HG03135 (cell line): ENCODE measurements around the gene SOX11.

Experiments used
- ATAC-seq: cut with Tn5 transposase; IDR thresholded peaks from one replicate; pipeline ENCODE4 v1.9.1; 2021; ENCODE audit warnings: mild to moderate bottlenecking, moderate library complexity; ENCODE audit not compliant: unreplicated experiment

The SOX11 gene

GRCh38 chr2:5722236-5722635 lies 30.1 kb downstream of the SOX11 start:
- ATAC-seq = no peak

- ATAC-seq = no peak
These were observed 31.9 kb downstream of the SOX11 start for GRCh38 chr2:5723791-5724735.

DNA sequence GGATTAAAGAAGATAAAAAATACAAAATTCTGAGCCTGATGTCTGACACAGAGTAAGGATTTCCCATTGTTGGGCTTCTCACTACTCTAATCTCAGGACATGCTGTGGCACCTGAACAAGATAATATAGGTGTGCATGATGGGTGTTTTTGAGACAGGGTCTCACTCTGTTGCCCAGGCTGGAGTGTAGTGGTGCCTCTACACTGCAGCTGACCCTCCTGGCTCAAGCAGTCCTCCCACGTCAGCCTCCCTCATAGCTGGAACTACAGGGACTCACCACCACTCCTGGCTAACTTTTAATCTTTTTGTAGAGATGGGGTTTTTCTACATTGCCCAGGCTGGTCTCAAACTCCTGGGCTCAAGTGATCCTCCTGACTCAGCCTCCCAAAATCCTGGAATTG lies 32.9 kb downstream of the SOX11 start:
- no peak for ATAC-seq

- no peak for ATAC-seq
These were observed 33.7 kb downstream of the SOX11 start for GRCh38 chr2:5725794-5726463.

- no peak for ATAC-seq
These were observed 35.1 kb downstream of the SOX11 start for GRCh38 chr2:5727235-5727634.

GRCh38 chr2:5729416-5729815 lies 37.2 kb downstream of the SOX11 start:
- no peak for ATAC-seq

DNA sequence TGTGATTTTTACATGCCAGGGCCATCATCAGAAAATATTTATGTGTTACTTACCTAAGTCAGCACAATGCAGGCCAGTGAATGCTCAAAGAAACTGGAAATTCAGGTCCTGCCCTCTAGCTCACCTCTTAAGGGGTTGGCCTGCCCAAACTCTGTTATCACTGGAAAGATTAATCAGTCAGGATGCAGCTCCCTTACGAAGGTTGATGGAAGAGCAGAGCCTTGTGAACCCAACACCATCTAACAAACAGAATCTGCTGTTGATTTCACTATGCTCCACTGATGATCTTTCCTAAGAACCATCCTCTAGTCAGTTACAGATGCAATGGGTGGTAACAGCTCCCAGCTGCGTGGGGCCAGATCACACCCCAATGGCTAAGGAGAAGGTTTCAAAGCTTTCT lies 38.2 kb downstream of the SOX11 start:
- no peak for ATAC-seq

GRCh38 chr2:5734859-5735520 lies 42.8 kb downstream of the SOX11 start:
- ATAC-seq = no peak

- ATAC-seq = no peak
These were observed 43.3 kb downstream of the SOX11 start for GRCh38 chr2:5735521-5735861.

DNA sequence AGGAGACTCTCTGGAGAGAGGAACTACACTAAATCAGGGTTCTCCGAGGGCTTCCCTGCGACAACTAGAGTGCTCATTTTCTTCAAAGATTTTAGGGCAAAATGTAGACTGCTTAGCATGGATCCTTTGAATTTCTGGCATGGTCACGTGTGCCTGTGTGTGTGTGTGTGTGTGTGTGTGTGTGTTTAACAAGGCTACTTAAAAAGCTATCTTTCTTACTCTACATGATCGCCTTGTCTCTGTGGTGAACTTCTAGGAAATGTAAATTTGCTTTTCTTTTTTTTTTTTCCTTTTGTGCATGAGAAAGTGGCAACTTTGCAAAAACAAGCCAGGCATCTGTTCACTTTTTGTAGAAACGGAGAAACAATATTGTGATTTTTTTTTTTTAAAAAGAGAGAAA lies 43.9 kb downstream of the SOX11 start:
- ATAC-seq = no peak

- no peak for ATAC-seq
These were observed 44.7 kb downstream of the SOX11 start for GRCh38 chr2:5736886-5737285.

DNA sequence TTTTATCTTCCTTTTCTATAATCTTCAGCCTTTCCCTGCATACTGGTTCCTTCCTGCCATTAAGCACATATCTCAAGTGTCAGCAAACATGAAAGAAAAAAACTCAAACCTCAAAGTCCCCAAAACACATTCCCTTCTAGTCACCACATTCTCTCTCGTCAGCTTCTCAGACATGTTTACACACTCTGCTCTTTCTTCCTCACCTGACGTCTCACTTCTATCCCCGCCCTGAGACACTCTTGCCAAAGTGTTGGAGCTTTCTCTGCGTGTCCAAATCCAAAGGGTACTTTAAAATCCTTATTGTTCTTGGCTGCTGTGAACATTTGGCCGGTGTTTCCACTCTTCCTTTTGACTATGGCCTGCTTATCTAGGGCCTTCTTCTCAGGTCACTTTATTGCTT lies 47.9 kb downstream of the SOX11 start:
- no peak for ATAC-seq

DNA sequence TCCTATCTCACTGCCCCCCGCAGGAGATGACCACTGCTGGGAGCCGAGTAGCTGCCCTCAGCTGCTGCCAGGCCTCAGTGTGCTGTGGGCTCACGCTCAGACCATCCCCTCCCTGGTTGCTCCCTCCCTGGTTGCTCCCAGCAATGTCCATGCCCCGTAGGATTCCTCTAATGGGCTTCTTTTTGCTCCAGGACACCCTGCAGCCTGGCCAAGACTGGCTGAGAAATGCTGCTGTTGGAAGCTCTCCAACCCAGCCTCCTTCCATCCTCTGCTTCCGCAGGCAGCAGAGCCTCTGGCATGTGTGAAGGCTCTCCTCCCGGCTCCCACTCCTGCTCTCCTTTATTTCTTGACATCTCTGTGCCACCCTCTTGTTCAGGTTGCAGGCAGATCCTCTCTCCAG lies 48.6 kb downstream of the SOX11 start:
- ATAC-seq = no peak

DNA sequence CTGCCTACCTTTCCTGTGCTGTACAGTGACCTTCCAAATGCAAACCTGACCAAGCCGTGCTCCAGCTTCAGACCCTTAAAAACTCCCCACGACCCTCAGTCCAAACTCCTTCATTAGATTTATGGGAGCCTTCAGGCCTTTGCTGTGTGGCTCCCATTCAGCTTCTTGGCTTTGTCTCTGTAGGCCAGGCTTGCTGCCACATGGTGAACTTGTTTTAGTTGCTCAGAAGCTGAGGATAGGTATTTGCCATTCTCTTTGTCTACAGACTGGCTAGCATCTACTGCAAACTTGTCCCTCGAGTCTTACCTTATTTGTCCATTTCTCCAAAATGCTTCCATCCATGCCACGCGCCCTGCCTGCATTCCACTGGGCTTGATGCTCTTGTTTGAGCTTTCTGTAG lies 49.1 kb downstream of the SOX11 start:
- ATAC-seq = no peak

DNA sequence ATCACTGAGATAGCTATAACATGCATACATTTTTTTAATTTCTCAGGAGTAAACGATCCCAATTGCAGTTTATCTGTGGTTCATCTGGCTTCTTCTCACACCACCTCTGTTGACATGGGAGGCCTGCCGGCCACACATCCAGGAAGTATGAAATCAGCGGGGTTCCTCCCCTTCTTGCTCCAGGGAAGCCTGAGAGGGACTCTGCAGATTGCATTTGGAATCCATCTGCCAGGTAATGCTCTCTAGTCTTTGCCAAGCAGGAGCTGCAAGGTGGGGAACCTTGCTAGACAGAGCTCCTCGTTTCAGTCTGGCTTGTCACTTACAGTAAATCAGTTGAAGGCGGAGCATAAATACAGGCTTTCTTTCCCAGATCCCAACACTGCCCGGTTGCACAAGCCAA lies 49.9 kb downstream of the SOX11 start:
- ATAC-seq = no peak

- ATAC-seq = no peak
These were observed 56.2 kb downstream of the SOX11 start for GRCh38 chr2:5748391-5748790.

DNA sequence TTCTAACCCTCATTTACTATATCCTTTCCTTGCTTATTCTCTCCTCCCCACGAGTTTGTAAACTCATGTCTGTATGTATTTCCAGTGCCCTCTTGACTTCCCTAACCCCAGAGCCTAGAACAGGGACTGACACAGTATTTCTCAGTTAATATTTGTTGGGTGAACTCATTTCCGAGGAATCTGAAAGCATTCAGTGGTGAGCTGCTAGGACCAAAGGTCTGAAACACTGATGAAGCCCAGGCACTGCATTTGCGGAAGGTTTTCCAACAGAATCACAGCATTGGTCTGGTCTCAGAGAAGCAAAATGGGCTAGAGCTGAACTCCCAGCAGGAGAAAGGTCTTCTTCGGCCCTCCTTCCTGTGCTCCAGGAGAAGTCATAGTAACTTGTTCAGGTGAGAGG lies 56.8 kb downstream of the SOX11 start:
- ATAC-seq = no peak

DNA sequence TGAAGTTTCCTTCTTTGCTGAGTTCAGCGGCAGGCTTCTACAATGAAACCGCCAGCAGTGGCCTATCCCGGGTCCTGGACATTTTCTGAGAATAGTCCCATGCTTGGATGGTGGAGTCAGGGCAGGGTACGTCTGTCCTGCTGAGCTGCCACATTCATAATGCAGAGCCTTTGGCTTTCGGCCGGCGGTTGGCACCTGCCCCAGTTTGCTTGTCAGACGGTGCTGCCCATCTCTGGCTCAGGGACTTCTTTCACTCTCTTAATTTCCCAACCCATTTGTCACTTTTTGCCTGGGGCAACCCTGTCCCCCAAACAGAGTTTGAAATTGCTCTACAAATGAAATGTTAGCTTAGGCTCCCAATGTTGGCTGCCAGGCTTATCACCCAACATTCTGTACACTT lies 57.2 kb downstream of the SOX11 start:
- ATAC-seq = no peak
